Glutamatergic neuron (in vitro differentiated cells): Measurements from ENCODE around the gene NGEF. TPM values are rescaled to one million over a fixed set of nuclear protein-coding genes. Genes with fewer than 3 reads are reported as not detected.

Experiments used
- DNase-seq: peaks from one replicate; pipeline ENCODE4 v3.0.0; 2022
- H3K27ac Mint-ChIP-seq: one replicate; pipeline ENCODE4 v1.8.0; 2020; ENCODE audit warnings: mild to moderate bottlenecking, mixed read lengths, inconsistent platforms; ENCODE audit not compliant: unreplicated experiment
- H3K27me3 Mint-ChIP-seq: one replicate; pipeline ENCODE4 v1.8.0; 2020; ENCODE audit warnings: mild to moderate bottlenecking, moderate library complexity, mixed read lengths, inconsistent platforms; ENCODE audit not compliant: unreplicated experiment
- H3K36me3 Mint-ChIP-seq: one replicate; pipeline ENCODE4 v1.8.0; 2020; ENCODE audit warnings: mild to moderate bottlenecking, mixed read lengths, inconsistent platforms; ENCODE audit not compliant: unreplicated experiment
- H3K4me1 Mint-ChIP-seq: one replicate; pipeline ENCODE4 v1.8.0; 2020; ENCODE audit warnings: mild to moderate bottlenecking, low read depth, mixed read lengths, inconsistent platforms; ENCODE audit not compliant: unreplicated experiment
- H3K4me3 Mint-ChIP-seq: one replicate; pipeline ENCODE4 v1.8.0; 2020; ENCODE audit warnings: mild to moderate bottlenecking, mixed read lengths, inconsistent platforms; ENCODE audit not compliant: unreplicated experiment
- H3K9me3 Mint-ChIP-seq: one replicate; pipeline ENCODE4 v1.8.0; 2020; ENCODE audit warnings: mild to moderate bottlenecking, moderate library complexity, mixed read lengths, inconsistent platforms; ENCODE audit not compliant: unreplicated experiment
- total RNA-seq: library from RNA; stranded (reverse); fragmentation: NEBNext Ultra II Directional; extraction: Animal tissue kit (Norgen Biotek cat#: 25700); gene quantifications from one replicate; pipeline ENCODE4 v1.2.1, GENCODE V29; 2021; ENCODE audit not compliant: unreplicated experiment
- TF ChIP-seq, protein P1 (sequence below): fragments of 200-600 bp; sonication (generic); IDR thresholded peaks from one replicate; pipeline ENCODE4 v1.5.0; 2021; ENCODE audit not compliant: partially characterized antibody, unreplicated experiment

NGEF gene
- total RNA-seq, 1 donor from 2014 or later, result 7.2 TPM

DNA sequence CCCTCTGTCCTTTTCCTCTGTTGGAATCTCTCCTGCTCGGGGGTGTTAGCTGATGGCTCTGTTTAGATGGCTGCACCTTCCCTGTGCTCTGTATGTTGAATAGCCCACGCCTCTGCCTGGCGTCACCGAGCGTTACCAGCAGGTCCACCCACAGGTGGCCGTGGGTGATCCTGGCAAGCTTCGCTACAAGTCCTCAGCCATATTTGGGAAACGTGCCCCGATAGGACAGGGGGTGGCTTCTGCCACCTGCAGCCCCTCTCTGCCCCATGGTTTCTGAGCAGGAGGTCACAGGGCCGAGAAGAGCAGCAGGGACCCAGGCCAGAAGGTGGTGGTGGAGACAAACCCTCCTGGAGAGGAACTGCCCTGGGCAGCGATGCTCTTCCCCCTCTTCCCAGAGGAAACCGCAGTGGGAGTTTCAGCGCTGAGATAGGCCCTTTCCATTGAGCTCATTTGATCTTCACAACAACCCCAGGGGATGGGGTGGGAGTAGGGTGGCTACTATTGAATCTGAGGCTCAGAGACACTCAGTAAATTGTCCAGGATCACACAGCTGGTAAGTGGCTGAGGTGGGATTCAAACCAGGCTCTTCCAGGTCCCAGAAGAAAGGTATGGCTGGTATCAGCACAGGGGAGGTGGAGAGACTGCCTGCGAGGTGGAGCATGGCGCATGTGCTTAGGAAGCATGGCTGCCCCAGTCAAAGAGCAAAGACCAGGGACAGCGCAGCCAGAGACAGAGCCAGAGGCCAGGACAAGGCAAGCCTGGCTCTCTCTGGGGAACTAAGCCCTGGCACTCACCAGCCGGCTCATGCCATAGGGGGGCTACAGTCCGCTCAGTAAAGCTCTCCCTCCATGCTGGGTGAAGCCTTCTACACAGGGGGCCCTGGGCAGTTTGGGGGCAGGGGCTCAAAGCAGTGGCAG lies 15.0 kb downstream of the NGEF start:
- peaks cover 8% of the 10 kb centered on the region for H3K4me1 Mint-ChIP-seq
- H3K27ac Mint-ChIP-seq, result no peak overlapping the region
- peaks cover 8% of the 10 kb centered on the region for H3K27me3 Mint-ChIP-seq
- H3K9me3 Mint-ChIP-seq, result peaks cover 3% of the 10 kb centered on the region
- H3K36me3 Mint-ChIP-seq, result no peaks in the 10 kb centered on the region
- no peak overlapping the region for H3K4me3 Mint-ChIP-seq
- DNase-seq, result no peak
- TF ChIP-seq, protein P1, sequence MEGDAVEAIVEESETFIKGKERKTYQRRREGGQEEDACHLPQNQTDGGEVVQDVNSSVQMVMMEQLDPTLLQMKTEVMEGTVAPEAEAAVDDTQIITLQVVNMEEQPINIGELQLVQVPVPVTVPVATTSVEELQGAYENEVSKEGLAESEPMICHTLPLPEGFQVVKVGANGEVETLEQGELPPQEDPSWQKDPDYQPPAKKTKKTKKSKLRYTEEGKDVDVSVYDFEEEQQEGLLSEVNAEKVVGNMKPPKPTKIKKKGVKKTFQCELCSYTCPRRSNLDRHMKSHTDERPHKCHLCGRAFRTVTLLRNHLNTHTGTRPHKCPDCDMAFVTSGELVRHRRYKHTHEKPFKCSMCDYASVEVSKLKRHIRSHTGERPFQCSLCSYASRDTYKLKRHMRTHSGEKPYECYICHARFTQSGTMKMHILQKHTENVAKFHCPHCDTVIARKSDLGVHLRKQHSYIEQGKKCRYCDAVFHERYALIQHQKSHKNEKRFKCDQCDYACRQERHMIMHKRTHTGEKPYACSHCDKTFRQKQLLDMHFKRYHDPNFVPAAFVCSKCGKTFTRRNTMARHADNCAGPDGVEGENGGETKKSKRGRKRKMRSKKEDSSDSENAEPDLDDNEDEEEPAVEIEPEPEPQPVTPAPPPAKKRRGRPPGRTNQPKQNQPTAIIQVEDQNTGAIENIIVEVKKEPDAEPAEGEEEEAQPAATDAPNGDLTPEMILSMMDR, result no peak

DNA sequence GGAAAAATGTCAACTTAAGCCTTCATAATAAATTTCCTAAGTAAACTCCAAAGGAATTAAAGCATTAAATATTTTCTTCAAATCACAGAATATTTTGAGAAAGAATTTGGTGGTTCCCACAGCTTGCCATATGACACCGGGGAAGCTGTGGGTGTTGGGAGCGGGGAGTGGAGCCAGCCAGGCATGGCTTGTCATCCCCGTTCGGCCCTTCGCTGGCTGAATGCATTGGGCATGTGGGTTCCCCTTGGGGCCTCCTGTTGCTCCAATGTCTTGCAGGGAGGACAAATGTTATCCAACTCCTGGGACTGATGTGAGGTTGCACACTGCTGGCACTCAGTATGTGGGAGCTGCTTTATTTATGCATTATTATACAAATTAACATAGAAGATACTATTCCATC lies 18.6 kb downstream of the NGEF start:
- Mint-ChIP-seq H3K4me1 (peaks cover 6% of the 10 kb centered on the region), H3K4me3 (no peak overlapping the region), H3K27ac (no peak overlapping the region), H3K36me3 (no peaks in the 10 kb centered on the region), H3K9me3 (peaks cover 3% of the 10 kb centered on the region), H3K27me3 (peaks cover 5% of the 10 kb centered on the region)
- DNase-seq, result no peak
- TF ChIP-seq, protein P1, result no peak

DNA sequence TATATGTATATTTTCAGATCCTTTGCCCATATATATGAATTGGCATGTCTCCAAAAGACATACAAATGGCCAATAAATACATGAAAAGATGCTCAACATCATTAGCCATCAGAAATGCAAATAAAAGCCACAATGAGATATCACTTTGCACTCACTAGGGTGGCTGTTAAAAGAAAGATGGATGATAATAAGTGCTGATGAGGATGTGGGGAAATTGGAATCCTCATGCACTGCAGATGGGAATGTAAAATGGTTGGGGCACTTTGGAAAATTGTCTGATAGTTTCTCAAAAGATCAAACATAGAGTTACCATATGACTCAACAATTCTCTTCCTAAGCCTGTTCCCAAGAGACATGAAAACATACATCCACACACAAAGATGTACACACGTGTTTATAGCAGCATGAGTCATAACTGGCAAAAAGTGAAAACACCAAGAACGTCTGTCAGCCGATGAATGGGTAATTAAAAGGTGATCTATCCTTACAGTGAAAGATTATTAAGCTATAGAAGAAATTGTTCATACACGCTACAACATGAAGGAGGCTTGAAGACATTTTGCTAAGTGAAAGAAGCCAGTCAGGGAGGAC lies 19.7 kb downstream of the NGEF start:
- no peak overlapping the region for H3K27ac Mint-ChIP-seq
- no peaks in the 10 kb centered on the region for H3K4me1 Mint-ChIP-seq
- no peaks in the 10 kb centered on the region for H3K36me3 Mint-ChIP-seq
- H3K27me3 Mint-ChIP-seq, result no peaks in the 10 kb centered on the region
- H3K9me3 Mint-ChIP-seq, result no peaks in the 10 kb centered on the region
- DNase-seq, result no peak
- TF ChIP-seq, protein P1, result no peak
- H3K4me3 Mint-ChIP-seq, result no peak overlapping the region

DNA sequence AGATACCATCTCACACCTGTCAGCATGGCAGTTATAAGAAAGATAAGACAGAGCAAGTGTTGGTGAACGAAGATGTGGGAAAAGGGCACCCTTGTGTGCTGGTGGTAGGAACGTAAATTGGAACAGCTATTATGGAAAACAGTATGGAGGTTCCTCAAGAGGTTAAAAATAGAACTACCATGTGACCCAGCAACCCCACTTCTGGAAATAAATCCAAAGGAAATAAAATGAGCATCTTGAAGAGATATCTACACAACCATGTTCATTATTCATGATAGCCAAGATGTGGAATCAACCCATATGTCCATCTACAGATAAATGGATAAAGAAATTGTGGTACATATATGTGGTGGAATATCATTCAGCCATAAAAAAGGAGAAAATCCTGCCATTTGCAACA lies 26.9 kb downstream of the NGEF start:
- TF ChIP-seq, protein P1, result no peak
- H3K27ac Mint-ChIP-seq, result no peak overlapping the region
- H3K4me3 Mint-ChIP-seq, result no peak overlapping the region
- H3K27me3 Mint-ChIP-seq, result peaks cover 4% of the 10 kb centered on the region
- no peak for DNase-seq
- H3K4me1 Mint-ChIP-seq, result no peaks in the 10 kb centered on the region
- H3K36me3 Mint-ChIP-seq, result peaks cover 8% of the 10 kb centered on the region
- H3K9me3 Mint-ChIP-seq, result no peaks in the 10 kb centered on the region
